Endothelial cell of umbilical vein (primary cell): Measurements from ENCODE around the gene RAC3. TPM values are rescaled to one million over a fixed set of nuclear protein-coding genes. Genes with fewer than 3 reads are reported as not detected.

Source experiments
- BruUV-seq: library from RNA; stranded (reverse); fragments of 400-500 nt; replicated peaks from 2 replicates; lab custom pipeline; 2021; lab: Mats Ljungman, UMichigan
- CTCF ChIA-PET: fragments of 300-600, 350-600 bp; sonication (Branson Sonifier 250); formaldehyde crosslinking; loops from one replicate; lab custom pipeline; 2021; ENCODE audit warnings: antibody characterized with exemption, inconsistent platforms; lab: Charles Lee
- POLR2A ChIA-PET: fragments of 300-600, 350-600 bp; sonication (Branson Sonifier 250); formaldehyde crosslinking; loops from one replicate; lab custom pipeline; 2021; ENCODE audit warnings: antibody characterized with exemption, inconsistent platforms; lab: Charles Lee
- DNase-seq: peaks from one replicate; pipeline ENCODE4 v3.0.0-alpha.2; 2011; ENCODE audit warnings: low read depth, low spot score
- FAIRE-seq: peaks from 2 replicates; lab custom pipeline; 2011; peaks lifted over from hg19 to GRCh38; lab: Jason Lieb, UNC
- H2AFZ ChIP-seq: 2 replicates; pipeline ENCODE4 v1.6.0; 2012; ENCODE audit warnings: low read depth, low read length, control low read depth, inconsistent platforms
- H3K27ac ChIP-seq: 2 replicates; pipeline ENCODE4 v1.5.1; 2011; ENCODE audit warnings: low read depth, mild to moderate bottlenecking, control low read depth, low read length, moderate library complexity; ENCODE audit not compliant: insufficient read depth
- H3K27me3 ChIP-seq, 2 experiments: 2 replicates each; pipeline versions ENCODE4 v1.6.0 to v1.6.1; 2011; ENCODE audit warnings: low read length in 2 of 2, mixed read lengths in 1 of 2; ENCODE audit not compliant: control insufficient read depth in 2 of 2, insufficient read depth in 2 of 2
- H3K36me3 ChIP-seq, 2 experiments: 2 replicates in 1 of 2; 3 replicates in 1 of 2; pipeline ENCODE4 v1.5.1; 2011; ENCODE audit warnings: low read length in 2 of 2, mild to moderate bottlenecking in 1 of 2, moderate library complexity in 1 of 2; ENCODE audit not compliant: control insufficient read depth in 2 of 2, insufficient read depth in 2 of 2; ENCODE audit errors: extremely low read depth in 1 of 2
- H3K4me1 ChIP-seq: 3 replicates; pipeline ENCODE4 v1.5.1; 2011; ENCODE audit warnings: mild to moderate bottlenecking, low read length; ENCODE audit not compliant: control insufficient read depth, insufficient read depth; ENCODE audit errors: extremely low read depth
- H3K4me2 ChIP-seq: 2 replicates; pipeline ENCODE4 v1.6.1; 2011; ENCODE audit warnings: low read length, control low read depth, mixed read lengths; ENCODE audit not compliant: insufficient read depth
- H3K4me3 ChIP-seq, 3 experiments: fragments of 200-600 bp in 1 of 3; sonication (generic), shearing (Covaris generic) in 1 of 3; replicated peaks in 1 of 3; 2 replicates each; pipeline ENCODE4 v1.5.1; 2011 to 2016; ENCODE audit warnings: control low read depth in 3 of 3, low read length in 3 of 3, mild to moderate bottlenecking in 2 of 3, inconsistent platforms in 1 of 3, low read depth in 1 of 3, moderate library complexity in 1 of 3; ENCODE audit not compliant: insufficient read depth in 1 of 3
- H3K79me2 ChIP-seq: 2 replicates; pipeline ENCODE4 v1.6.0; 2012; ENCODE audit warnings: low read length, inconsistent platforms; ENCODE audit not compliant: control insufficient read depth, insufficient read depth
- H3K9ac ChIP-seq: replicated peaks from 2 replicates; pipeline ENCODE3; 2011; ENCODE audit warnings: low read length, control low read depth; ENCODE audit not compliant: insufficient read depth; ENCODE audit errors: extremely low read depth
- H3K9me1 ChIP-seq: replicated peaks from 3 replicates; pipeline ENCODE4 v1.6.0; 2011; ENCODE audit warnings: mild to moderate bottlenecking, low read length; ENCODE audit not compliant: control insufficient read depth, insufficient read depth; ENCODE audit errors: extremely low read depth
- H3K9me3 ChIP-seq: replicated peaks from 2 replicates; pipeline ENCODE4 v1.5.1; 2012; ENCODE audit warnings: low read length, inconsistent platforms; ENCODE audit not compliant: control insufficient read depth, insufficient read depth
- H4K20me1 ChIP-seq: replicated peaks from 2 replicates; pipeline ENCODE3; 2011; ENCODE audit warnings: mild to moderate bottlenecking, low read length; ENCODE audit not compliant: control insufficient read depth, insufficient read depth; ENCODE audit errors: extremely low read depth
- CTCF ChIP-seq, 2 donors: IDR thresholded peaks; 1 replicate in 1 of 2; 2 replicates in 1 of 2; pipeline ENCODE4 v1.5.1; 2011; ENCODE audit warnings: low read length in 2 of 2, mild to moderate bottlenecking in 2 of 2, moderate library complexity in 2 of 2, control low read depth in 1 of 2, inconsistent platforms in 1 of 2, low read depth in 1 of 2; ENCODE audit not compliant: insufficient read depth in 1 of 2; ENCODE audit errors: extremely low read depth in 1 of 2
- EZH2 ChIP-seq: IDR thresholded peaks from 2 replicates; pipeline ENCODE4 v1.6.1; 2012; ENCODE audit warnings: borderline replicate concordance, low read depth, mild to moderate bottlenecking, moderate library complexity, low read length, inconsistent platforms; ENCODE audit not compliant: severe bottlenecking
- FOS ChIP-seq: IDR thresholded peaks from 2 replicates; pipeline ENCODE4 v1.6.1; 2011; ENCODE audit warnings: mild to moderate bottlenecking, low read length, moderate library complexity, borderline replicate concordance; ENCODE audit not compliant: insufficient read depth
- GATA2 ChIP-seq: IDR thresholded peaks from 2 replicates; pipeline ENCODE4 v1.7.0; 2011; ENCODE audit warnings: low read depth, mild to moderate bottlenecking, moderate library complexity, mixed read lengths, low read length; ENCODE audit not compliant: insufficient read length, insufficient read depth
- JUN ChIP-seq: IDR thresholded peaks from 2 replicates; pipeline ENCODE4 v1.6.1; 2011; ENCODE audit warnings: borderline replicate concordance, low read depth; ENCODE audit not compliant: insufficient read length, insufficient read depth
- MYC ChIP-seq: IDR thresholded peaks from one replicate; pipeline ENCODE4 v1.6.1; 2011; ENCODE audit warnings: mild to moderate bottlenecking, low read depth, low read length
- POLR2A ChIP-seq: IDR thresholded peaks from 2 replicates; pipeline ENCODE4 v1.6.1; 2012; ENCODE audit warnings: low read depth, mild to moderate bottlenecking, control low read depth, low read length
- POLR2AphosphoS5 ChIP-seq: IDR thresholded peaks from 2 replicates; pipeline ENCODE4 v1.6.1; 2012; ENCODE audit warnings: low read depth, mild to moderate bottlenecking, control low read depth, low read length, moderate library complexity; ENCODE audit not compliant: insufficient read depth
- dilution Hi-C: fragments of 300-500 bp; cut with MboI; formaldehyde crosslinking; loops from one replicate; pipeline ENCODE4 v1.15.0; 2019; ENCODE audit warnings: low sequenced_read_pairs; ENCODE audit not compliant: extremely low pct_ligation_motif_present
- intact Hi-C: fragments of 100-400 bp; cut with micrococcal nuclease; formaldehyde crosslinking; loops from one replicate; pipeline ENCODE4 v1.10.0; 2022
- polyA plus RNA-seq, 4 experiments: library from polyadenylated mRNA; depleted of rRNA in 3 of 4; stranded (reverse) in 3 of 4; unstranded in 1 of 4; fragments of >200 nt; gene quantifications; 2 replicates each; pipeline versions ENCODE4 v1.2.1 to v1.2.3, GENCODE V29; 2011 to 2012; ENCODE audit warnings: missing spikeins in 1 of 4
- total RNA-seq: library from RNA; stranded (reverse); gene quantifications from 2 replicates; pipeline ENCODE4 v1.2.3, GENCODE V29; 2021
- TF ChIP-seq, protein P1 (sequence below): IDR thresholded peaks from 2 replicates; pipeline ENCODE4 v1.6.1; 2011; ENCODE audit not compliant: insufficient read depth, insufficient read length

The RAC3 gene
- total and polyA plus RNA-seq, 2 donors (not counting 3 experiments of a cell fraction or from before 2014, with no cell fraction given): 34.1 to 56.0 TPM

DNA sequence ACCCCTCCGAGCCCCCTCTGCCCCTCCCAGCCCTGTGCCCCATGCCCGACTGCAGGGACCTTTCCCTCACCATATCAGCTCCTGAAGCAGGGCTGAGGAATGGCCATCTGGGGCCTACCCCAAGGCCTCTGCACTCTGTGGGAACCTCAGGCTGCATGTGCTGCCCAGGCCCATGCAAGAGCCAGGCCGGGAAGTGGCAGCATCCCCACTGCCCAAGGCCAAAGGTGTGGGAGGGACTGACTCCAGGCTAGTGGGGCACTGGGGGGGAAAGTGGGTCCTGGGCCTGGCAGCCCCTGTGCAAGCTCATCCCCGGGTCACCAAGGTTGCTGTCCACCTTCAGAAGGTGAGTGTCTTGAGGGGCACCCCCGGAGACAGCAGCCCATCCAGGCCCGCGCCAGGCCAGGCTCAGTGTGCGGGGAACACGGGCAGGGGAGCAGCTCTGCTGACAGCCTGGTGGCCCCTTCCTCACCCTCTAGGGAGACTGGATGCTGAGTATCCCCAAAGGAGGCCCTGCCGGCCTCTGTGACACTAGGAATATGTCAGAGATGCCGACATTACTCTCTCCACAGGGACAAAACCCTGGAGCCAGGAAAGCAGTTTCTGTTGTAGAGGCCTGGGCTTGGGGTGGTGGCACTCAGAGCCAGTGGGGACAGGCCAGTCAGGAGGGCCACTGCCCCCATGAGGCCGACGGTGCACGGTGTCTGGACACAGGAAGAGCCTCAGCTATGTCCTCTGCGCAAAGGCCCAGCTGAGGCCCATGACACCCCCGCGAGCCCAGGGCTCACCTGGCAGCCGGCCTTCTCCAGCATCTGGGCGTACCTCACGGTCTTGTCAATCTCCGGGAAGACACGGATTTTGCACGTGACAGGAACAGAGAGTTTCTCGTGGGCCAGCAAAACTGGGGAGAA lies 30.9 kb downstream of the RAC3 start:
- intact Hi-C loops (no loop called here), dilution Hi-C loops (no loop called here)
- BruUV-seq: no TSS peak
- Histone ChIP-seq H3K4me3 (no peak overlapping the region), H3K9me1 (no peaks in the 10 kb centered on the region), H3K27me3 (no peaks in the 10 kb centered on the region), H3K9me3 (no peaks in the 10 kb centered on the region), H3K9ac (no peak overlapping the region), H3K4me1 (peaks cover 15% of the 10 kb centered on the region), H2AFZ (no peak overlapping the region), H3K27ac (no peak overlapping the region), H3K36me3 (peaks cover 0 to 34% of the 10 kb centered on the region in 2 experiments), H4K20me1 (no peaks in the 10 kb centered on the region), H3K4me2 (no peak overlapping the region), H3K79me2 (peaks cover 14% of the 10 kb centered on the region)
- no peak for DNase-seq
- TF ChIP-seq POLR2A (no peak), EZH2 (no peak), CTCF (IDR thresholded peaks at IDR 0.05; ENCODE audit: extremely low read depth in 1 of 2, insufficient read depth in 1 of 2, low read depth in 1 of 2, low read length in 2 of 2) (no peak), GATA2 (no peak), POLR2AphosphoS5 (no peak), FOS (no peak), MYC (no peak), JUN (no peak)
- TF ChIP-seq, protein P1, sequence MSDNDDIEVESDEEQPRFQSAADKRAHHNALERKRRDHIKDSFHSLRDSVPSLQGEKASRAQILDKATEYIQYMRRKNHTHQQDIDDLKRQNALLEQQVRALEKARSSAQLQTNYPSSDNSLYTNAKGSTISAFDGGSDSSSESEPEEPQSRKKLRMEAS: no peak
- POLR2A ChIA-PET: no interaction called here
- CTCF ChIA-PET: interaction anchor here (1.0 kb wide), 1 partner anchor 103 kb away, joined by 3 read pairs; no protein-coding TSS in a partner anchor
- no peak for FAIRE-seq
